H1 (cell line): ENCODE results near the gene SLC13A2.

ENCODE experiments used
- ATF3 ChIP-seq: IDR thresholded peaks from 2 replicates; pipeline ENCODE4 v1.6.1; 2011; ENCODE audit warnings: low read depth, mild to moderate bottlenecking, low read length; ENCODE audit not compliant: insufficient read depth
- CTCF ChIP-seq, 3 experiments: IDR thresholded peaks; 1 replicate in 2 of 3; 2 replicates in 1 of 3; pipeline versions ENCODE4 v1.5.1 to v1.6.1; 2011; ENCODE audit warnings: low read length in 3 of 3, mild to moderate bottlenecking in 3 of 3, inconsistent platforms in 2 of 3, low read depth in 1 of 3, moderate library complexity in 1 of 3; ENCODE audit not compliant: insufficient read depth in 1 of 3; ENCODE audit errors: control extremely low read depth in 1 of 3
- JUN ChIP-seq: IDR thresholded peaks from 2 replicates; pipeline ENCODE4 v1.6.1; 2011; ENCODE audit warnings: low read depth, mild to moderate bottlenecking, improper control_type of control experiment, low read length
- JUND ChIP-seq: IDR thresholded peaks from 2 replicates; pipeline ENCODE4 v1.6.1; 2011; ENCODE audit warnings: mild to moderate bottlenecking, improper control_type of control experiment, low read length
- MAX ChIP-seq: IDR thresholded peaks from 2 replicates; pipeline ENCODE4 v1.6.1; 2012; ENCODE audit warnings: inconsistent platforms
- POLR2A ChIP-seq, 2 experiments: IDR thresholded peaks; 1 replicate in 1 of 2; 2 replicates in 1 of 2; pipeline ENCODE4 v1.6.1; 2011; ENCODE audit warnings: low read depth in 2 of 2, low read length in 2 of 2, mild to moderate bottlenecking in 2 of 2; ENCODE audit errors: control extremely low read depth in 1 of 2
- RAD21 ChIP-seq, 2 experiments: IDR thresholded peaks in 1 of 2; conservative IDR thresholded peaks in 1 of 2; 2 replicates each; pipeline ENCODE4 v1.6.1; 2011; ENCODE audit warnings: low read depth in 2 of 2, low read length in 2 of 2, improper control_type of control experiment in 1 of 2, inconsistent platforms in 1 of 2, mild to moderate bottlenecking in 1 of 2, moderate library complexity in 1 of 2
- TAF1 ChIP-seq: IDR thresholded peaks from 2 replicates; pipeline ENCODE4 v1.6.1; 2011; ENCODE audit warnings: mild to moderate bottlenecking, low read depth, low read length
- USF2 ChIP-seq: IDR thresholded peaks from 2 replicates; pipeline ENCODE4 v1.6.1; 2011; ENCODE audit warnings: low read length, improper control_type of control experiment

GRCh38 chr17:28536532-28537218 is 63.2 kb downstream of the SLC13A2 start:
- TF ChIP-seq JUN (no peak), CTCF (IDR thresholded peaks at IDR 0.05; ENCODE audit: control extremely low read depth in 1 of 3, insufficient read depth in 1 of 3, low read depth in 1 of 3, low read length in 3 of 3) (no peak), POLR2A (IDR thresholded peaks at IDR 0.05; ENCODE audit: control extremely low read depth in 1 of 2, low read depth in 2 of 2, low read length in 2 of 2) (no peak), TAF1 (no peak), MAX (no peak), ATF3 (no peak), RAD21 (IDR thresholded peaks at IDR 0.05 in 1 of 2, conservative IDR thresholded peaks at IDR 0.05 in 1 of 2; ENCODE audit: low read depth in 2 of 2, low read length in 2 of 2) (no peak), JUND (no peak), USF2 (no peak)
